GM19468 (cell line): ENCODE measurements around the gene TAF1B.
A peak's percentile ranks its signal among the peaks of the same experiment; 100 is the strongest.

Experiments used
- ATAC-seq: cut with Tn5 transposase; IDR thresholded peaks from one replicate; pipeline ENCODE4 v1.9.1; 2021; ENCODE audit warnings: mild to moderate bottlenecking, moderate library complexity, moderate number of reproducible peaks; ENCODE audit not compliant: unreplicated experiment; ENCODE audit errors: extremely low read depth

Gene TAF1B

GRCh38 chr2:9843229-9844035 lies at the start of gene TAF1B:
TAF1B (plus strand) TSS chr2:9843474; CDS start chr2:9843542, 68 bp downstream.
- ATAC-seq: peak; percentile 69

- ATAC-seq: no peak
Observed at GRCh38 chr2:9793918-9794717, 49.2 kb upstream of the TAF1B start.

GRCh38 chr2:9795071-9795470 lies 48.2 kb upstream of the TAF1B start:
- ATAC-seq: no peak

DNA sequence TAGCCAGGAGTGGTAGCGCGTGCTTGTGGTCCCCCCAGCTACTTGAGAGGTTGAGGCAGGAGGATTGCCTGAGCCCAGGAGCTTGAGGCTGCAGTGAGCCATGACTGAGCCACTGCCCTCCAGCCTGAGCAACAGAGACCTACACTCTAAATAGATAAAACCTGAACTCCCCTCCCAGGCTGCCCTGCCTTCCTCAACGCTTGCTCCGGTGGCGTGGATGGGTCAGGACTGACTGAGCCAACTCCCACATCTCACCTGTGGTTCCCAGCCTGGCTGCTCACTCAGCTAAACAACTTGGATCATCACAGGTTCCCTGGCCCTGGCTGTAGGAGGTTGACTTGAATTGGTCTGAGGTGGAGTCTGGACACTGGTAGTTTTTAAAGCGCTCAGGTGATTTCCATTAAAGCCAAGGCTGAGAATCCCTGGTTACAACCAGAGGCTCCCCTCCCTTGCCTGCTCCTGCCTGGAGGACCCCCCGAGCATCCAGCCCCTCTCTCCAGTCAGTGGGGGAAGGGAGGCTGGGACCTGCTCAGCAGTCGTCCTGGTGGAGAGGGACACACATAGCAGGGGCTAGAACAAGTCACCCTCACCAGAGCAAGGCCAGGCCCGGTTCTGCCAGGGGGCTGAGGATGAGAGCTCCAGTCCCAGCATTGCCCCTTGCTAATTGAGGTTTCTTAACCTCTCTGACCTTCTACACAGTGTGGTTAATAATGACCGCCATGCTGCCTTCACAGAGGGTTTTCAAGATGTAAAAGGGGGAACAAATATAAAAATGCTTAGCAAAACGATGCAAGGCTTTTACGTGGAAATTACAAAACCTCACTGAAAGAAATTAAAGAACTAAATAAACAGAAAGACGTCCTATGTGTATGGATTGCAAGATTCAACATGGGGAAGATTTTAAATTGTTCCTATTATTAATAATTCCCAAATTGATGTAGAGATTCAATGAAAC lies 46.9 kb upstream of the TAF1B start:
- no peak for ATAC-seq

- no peak for ATAC-seq
Observed at GRCh38 chr2:9797086-9797485, 46.2 kb upstream of the TAF1B start.

DNA sequence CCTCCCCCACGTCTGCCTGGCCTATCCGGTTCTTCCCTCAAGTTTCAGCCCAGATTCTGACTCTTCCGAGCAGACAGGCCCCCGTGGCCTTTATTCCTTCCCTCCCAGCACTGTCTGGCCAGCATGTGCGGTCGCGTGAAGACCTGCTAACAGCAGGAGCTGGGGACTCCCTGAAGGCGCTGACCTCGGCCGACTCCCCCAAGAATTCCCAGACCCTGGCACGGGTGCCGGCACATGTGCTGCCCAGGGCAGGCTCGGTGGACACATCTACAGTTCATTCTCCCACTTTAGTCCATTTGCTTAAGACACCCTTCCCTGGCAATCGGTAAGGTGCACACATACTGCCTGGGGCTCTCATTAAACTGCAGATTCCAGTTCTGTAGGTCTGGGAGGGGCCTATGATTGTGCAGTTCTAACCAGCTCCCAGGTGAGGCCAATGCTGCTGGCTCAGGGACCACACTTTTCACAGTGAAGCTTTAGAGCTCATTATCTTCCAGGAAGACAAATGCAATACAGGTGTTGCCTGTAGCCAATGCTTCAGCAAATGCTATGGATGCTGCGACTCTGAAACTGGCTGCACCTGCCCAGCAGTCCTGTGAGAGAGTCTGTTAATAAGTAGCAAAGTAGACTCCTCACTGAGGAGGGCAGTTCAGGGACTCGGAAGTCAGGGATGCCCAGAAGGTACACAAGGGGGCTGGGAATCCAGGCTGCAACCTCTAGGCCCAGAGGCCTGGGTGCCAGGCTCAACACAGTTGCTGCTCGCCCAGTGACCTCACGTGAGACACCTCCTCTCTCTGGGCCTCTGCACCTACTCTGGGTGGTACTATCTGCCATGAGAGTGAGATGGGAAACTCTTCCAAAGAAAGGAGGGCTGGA lies 45.4 kb upstream of the TAF1B start:
- ATAC-seq: no peak

- no peak for ATAC-seq
Observed at GRCh38 chr2:9799011-9799596, 44.2 kb upstream of the TAF1B start.

DNA sequence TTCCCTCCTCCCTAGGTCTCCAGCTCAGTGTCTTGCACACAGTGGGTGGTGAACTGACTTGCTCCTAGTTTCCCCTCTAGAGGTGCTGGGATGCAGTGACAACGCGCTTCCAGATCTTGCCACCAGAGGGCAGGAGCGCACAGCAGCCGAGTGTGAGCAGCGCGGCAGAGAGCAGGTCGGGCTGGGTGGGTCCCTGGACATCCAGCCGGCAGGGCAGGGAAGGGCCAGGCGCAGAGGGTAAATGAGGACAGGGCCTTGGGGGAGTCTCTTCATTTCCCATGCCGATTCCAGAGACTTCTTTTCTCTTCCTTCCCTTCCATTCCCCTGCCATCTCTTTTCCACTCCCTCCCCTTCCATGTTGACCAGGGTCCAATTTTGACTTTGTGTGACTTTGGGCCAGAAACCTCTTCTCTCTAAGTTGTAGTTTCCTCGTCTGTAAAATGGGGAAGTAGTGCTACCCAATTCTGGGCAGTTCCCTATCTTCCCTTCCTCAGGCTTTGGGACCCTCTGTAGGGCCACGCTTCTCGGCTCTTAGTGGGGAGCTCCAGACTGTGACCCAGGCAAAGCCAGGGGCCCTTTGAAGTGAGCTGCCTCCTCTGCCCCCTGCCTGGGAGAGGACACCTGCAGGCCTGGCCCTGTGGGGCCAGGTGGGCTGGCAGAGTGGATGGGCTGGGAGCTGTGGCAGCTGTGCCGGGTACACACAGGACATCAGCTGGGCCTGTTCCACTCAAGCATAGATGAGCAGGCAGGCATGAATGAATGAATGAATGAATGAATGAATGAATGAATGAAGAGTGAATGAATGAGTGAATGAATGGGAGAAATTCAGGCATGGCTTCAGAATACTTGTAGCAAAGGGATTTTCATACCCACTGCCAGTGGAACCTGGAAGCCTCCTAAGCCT lies 43.3 kb upstream of the TAF1B start:
- peak; percentile 72 for ATAC-seq

DNA sequence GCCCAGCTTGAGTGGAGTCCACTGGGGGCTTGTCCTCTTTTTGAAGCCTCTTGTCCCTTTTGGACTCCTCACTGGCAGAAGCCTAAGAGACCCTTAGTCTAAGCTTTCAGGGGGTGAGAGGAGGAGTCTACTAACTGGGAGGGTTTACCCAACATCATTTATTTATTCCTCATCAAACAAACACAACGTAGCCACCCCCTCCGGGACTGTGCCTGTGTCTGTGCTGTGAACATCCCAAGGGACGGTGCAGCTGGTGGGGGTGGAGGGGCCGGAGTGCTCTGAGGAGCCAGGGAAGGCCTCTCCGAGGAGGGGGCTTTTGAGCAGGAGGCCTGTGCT lies 42.7 kb upstream of the TAF1B start:
- no peak for ATAC-seq

DNA sequence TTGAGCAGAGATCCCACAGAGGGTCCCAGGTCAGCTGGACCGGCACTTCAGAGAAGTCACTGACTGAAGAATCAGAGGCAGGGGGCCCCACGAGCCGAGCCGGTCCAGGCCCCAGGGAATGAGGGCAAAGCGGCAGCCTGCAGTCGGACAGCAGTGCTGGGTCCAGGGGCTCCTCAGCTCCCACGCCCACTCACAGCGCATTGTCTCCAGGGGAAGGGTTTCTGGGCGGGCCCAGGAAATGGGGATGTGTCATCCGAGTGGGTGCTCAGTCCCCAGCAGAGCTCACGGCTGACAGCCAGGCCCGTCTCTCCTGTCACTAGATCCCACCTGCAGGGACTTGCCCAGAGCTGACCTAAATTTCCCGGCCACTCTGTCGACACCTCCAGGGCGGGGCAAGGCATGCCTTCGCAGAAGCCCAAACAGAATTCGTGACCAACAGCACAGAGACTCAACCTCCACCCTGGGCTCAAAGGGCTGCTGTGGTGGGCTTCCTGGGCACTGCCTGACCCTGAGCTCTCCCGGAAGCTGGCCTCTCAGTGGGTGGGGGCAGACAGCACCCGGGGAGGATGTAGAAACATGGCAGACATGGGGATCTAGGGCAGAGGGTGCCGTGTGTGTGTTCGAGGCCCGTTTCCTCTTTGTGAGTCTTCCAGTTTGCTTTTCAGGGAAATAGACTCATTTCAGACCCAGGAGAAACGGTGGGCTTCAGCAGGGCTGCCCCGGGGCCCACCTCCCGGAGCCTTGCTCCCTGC lies 42.1 kb upstream of the TAF1B start:
- no peak for ATAC-seq

DNA sequence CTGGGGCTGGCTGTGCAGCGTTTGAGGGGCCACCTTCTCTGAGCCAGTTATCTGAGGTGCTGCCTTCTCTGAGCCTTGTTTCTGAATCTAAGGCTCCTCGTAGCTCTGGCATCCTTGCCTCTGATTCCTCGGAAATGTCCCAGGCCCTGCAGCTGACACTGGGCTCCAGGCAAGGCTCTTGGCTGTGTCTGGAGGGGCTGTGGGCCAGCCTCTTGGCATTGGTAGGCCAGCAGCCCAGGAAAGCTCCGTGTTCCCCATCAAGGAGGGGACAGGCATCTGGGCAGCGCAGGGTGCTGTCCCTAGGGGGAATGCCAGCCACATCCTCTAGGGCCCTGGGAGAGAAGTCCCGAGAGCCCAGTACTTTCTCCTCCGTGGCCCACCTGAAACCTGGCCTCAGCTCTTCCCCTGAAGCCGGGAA lies 40.7 kb upstream of the TAF1B start:
- no peak for ATAC-seq

GRCh38 chr2:9803023-9803805 lies 40.1 kb upstream of the TAF1B start:
- no peak for ATAC-seq

DNA sequence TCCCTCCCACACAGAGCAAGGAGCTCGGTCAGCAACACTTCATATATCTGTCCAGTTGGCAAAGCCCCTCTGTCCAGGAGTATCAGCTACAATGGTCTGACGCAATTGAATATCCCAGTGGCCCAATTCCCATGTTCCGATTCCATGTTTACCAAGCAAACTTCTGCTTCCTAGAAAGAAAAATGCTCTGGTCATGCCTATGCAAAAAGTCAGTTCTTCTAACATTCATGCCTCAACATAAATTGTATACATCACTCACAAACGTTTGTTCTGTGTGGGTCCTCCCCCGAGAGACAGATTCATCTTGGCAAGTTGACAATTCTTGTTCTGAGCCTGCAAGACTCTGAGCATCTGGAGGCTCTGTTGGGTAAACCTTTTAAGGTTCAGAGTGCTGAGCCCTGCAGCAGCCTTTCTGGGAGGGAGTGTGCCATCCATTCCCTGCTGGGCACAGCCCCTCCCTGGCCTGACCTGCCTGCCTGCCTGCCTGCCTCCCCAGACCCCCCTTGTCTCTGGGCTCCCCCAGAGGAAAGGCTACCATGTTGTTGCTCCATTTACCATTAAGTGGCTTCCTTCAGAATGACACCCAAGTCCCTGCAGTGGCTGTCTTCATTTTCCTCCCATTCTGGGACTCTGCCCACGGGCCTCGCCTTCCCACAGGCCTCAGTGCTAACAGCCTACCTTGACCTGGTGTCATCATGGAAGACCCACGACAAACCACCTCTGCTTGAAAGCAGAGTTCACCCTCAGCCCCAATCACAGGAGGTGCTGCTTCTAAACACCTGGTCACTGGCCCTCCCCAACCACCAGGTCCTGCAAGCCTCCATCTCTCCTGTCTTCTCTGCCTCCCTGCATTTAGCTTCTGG lies 37.6 kb upstream of the TAF1B start:
- ATAC-seq: no peak

- no peak for ATAC-seq
Observed at GRCh38 chr2:9806298-9806610, 37.0 kb upstream of the TAF1B start.

DNA sequence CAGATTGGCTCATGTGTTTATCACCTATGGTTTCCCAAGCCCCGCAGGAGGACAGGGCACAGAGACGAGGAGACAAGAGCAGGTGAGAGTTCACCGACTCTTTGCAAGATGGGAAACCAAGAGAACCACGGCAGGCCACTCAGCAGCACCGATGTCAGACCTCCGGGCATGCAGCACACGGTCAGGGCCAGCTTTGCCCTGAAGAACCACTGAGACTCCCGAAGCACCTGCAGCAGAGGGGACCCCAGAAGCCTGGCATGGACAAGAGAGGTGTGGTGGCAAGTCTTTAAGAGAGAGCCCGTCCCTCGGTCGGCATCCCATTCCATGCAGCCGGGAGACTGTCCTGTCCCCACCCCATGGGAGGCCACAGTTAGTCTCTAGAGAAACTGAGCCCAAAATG lies 36.6 kb upstream of the TAF1B start:
- ATAC-seq: no peak

DNA sequence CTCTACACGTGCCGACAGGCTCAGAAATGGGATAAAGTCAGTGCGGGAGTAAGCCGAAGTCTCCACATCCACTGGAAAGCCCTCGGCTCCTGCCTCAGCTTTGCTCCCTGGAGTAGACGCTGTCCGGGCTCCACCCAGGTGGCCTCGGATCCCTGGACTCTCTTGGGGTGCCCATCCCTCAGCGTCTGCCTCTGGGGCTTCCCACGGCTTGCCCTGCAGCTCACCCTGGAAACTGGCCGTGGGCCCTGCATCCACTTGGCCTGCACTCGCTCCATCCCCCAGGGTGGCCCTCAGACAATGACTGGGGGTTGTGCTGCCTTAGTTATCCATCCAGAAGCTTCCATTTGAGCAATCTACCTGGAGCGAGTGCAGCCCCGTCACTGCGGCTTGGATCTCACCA lies 36.2 kb upstream of the TAF1B start:
- no peak for ATAC-seq
